ENCODE data around the gene FILIP1.

GRCh38 chr6:75479712-75480111 lies 13.9 kb downstream of the FILIP1 start:
- no peak for TF ChIP-seq SUZ12 (IDR thresholded peaks at IDR 0.05; ENCODE audit: extremely low read depth, insufficient read depth, insufficient read length)
- TF ChIP-seq YY1 (IDR thresholded peaks at IDR 0.05; ENCODE audit: insufficient read depth, insufficient read length) = no peak
